H1 (cell line): ENCODE measurements around the gene RHBDF1. TPM values are rescaled to one million over a fixed set of nuclear protein-coding genes. Genes with fewer than 3 reads are reported as not detected.

ENCODE experiments used
- CTCF ChIA-PET: fragments of 300-600 bp; sonication (Branson Sonifier 250); formaldehyde crosslinking; loops from one replicate; lab custom pipeline; 2021; ENCODE audit not compliant: partially characterized antibody; lab: Charles Lee
- POLR2A ChIA-PET: fragments of 300-600 bp; sonication (Branson Sonifier 250); formaldehyde crosslinking; loops from one replicate; lab custom pipeline; 2021; ENCODE audit warnings: inconsistent platforms; ENCODE audit not compliant: partially characterized antibody; lab: Charles Lee
- DNase-seq, 2 experiments: peaks; one replicate each; pipeline versions ENCODE4 v3.0.0 to v3.0.0-alpha.2; 2010 to 2022; ENCODE audit warnings: low spot score in 2 of 2, low read depth in 1 of 2, mixed read lengths in 1 of 2
- FAIRE-seq: peaks from 2 replicates; lab custom pipeline; 2011; peaks lifted over from hg19 to GRCh38; lab: Jason Lieb, UNC
- H2AFZ ChIP-seq: 2 replicates; pipeline ENCODE4 v1.8.1; 2012; ENCODE audit warnings: low read length, inconsistent platforms
- H2AK5ac ChIP-seq: 2 replicates; pipeline ENCODE4 v1.6.1; 2013; ENCODE audit warnings: low read depth, low read length
- H2BK120ac ChIP-seq: replicated peaks from 2 replicates; pipeline ENCODE3; 2013; ENCODE audit warnings: low read depth, low read length, inconsistent platforms
- H2BK12ac ChIP-seq: 2 replicates; pipeline ENCODE4 v1.6.1; 2013; ENCODE audit warnings: low read depth, low read length
- H2BK15ac ChIP-seq: 2 replicates; pipeline ENCODE4 v1.6.1; 2013; ENCODE audit warnings: low read length
- H2BK20ac ChIP-seq: 2 replicates; pipeline ENCODE4 v1.6.1; 2013; ENCODE audit warnings: low read length
- H2BK5ac ChIP-seq: 2 replicates; pipeline ENCODE4 v1.6.1; 2013; ENCODE audit warnings: low read depth, low read length
- H3K14ac ChIP-seq: 2 replicates; pipeline ENCODE4 v1.6.1; 2013; ENCODE audit warnings: inconsistent platforms; ENCODE audit not compliant: insufficient read length
- H3K18ac ChIP-seq: 2 replicates; pipeline ENCODE4 v1.6.1; 2013; ENCODE audit warnings: low read length; ENCODE audit errors: extremely low read depth
- H3K23ac ChIP-seq: 2 replicates; pipeline ENCODE4 v1.6.1; 2013; ENCODE audit warnings: inconsistent platforms; ENCODE audit not compliant: insufficient read length
- H3K23me2 ChIP-seq: 2 replicates; pipeline ENCODE4 v1.6.1; 2013; ENCODE audit warnings: low read depth, low read length
- H3K27ac ChIP-seq: 2 replicates; pipeline ENCODE4 v1.6.1; 2011; ENCODE audit warnings: low read depth, low read length, inconsistent platforms
- H3K27me3 ChIP-seq, 4 experiments: replicated peaks in 1 of 4; 1 replicate in 1 of 4; 2 replicates in 3 of 4; pipeline versions ENCODE4 v1.6.1 to v1.8.1; 2011 to 2013; ENCODE audit warnings: low read length in 3 of 4, mild to moderate bottlenecking in 3 of 4, inconsistent platforms in 2 of 4, mixed read lengths in 2 of 4, moderate library complexity in 1 of 4; ENCODE audit not compliant: control insufficient read depth in 3 of 4, insufficient read depth in 3 of 4; ENCODE audit errors: extremely low read depth in 1 of 4
- H3K36me3 ChIP-seq, 4 experiments: 2 replicates each; pipeline versions ENCODE4 v1.6.1 to v1.8.1; 2011 to 2013; ENCODE audit warnings: mild to moderate bottlenecking in 4 of 4, low read length in 3 of 4, moderate library complexity in 2 of 4, control low read depth in 1 of 4, inconsistent platforms in 1 of 4; ENCODE audit not compliant: insufficient read depth in 4 of 4, control insufficient read depth in 2 of 4
- H3K4ac ChIP-seq: replicated peaks from 2 replicates; pipeline ENCODE3; 2013; ENCODE audit warnings: low read length, low read depth, mixed read lengths, inconsistent platforms; ENCODE audit not compliant: insufficient read length
- H3K4me1 ChIP-seq, 4 experiments: replicated peaks in 1 of 4; 1 replicate in 1 of 4; 2 replicates in 3 of 4; pipeline versions ENCODE4 v1.6.1 to v1.8.1; 2011 to 2013; ENCODE audit warnings: low read length in 3 of 4, inconsistent platforms in 2 of 4, mixed read lengths in 1 of 4; ENCODE audit not compliant: insufficient read depth in 4 of 4, control insufficient read depth in 3 of 4
- H3K4me2 ChIP-seq, 2 experiments: 2 replicates each; pipeline versions ENCODE4 v1.6.1 to v1.8.1; 2011 to 2013; ENCODE audit warnings: low read depth in 2 of 2, low read length in 2 of 2, control low read depth in 1 of 2, inconsistent platforms in 1 of 2, mild to moderate bottlenecking in 1 of 2; ENCODE audit not compliant: insufficient read depth in 1 of 2
- H3K4me3 ChIP-seq, 4 experiments: fragments of 200-600, 300-600 bp in 1 of 4; sonication (generic), shearing (Covaris generic), sonication (Bioruptor Twin) in 1 of 4; 2 replicates each; pipeline versions ENCODE4 v1.5.1 to v1.8.1; 2011 to 2016; ENCODE audit warnings: low read length in 4 of 4, low read depth in 3 of 4, control low read depth in 2 of 4, inconsistent platforms in 2 of 4, mild to moderate bottlenecking in 2 of 4, mixed read lengths in 1 of 4, moderate library complexity in 1 of 4; ENCODE audit not compliant: insufficient read depth in 2 of 4; ENCODE audit errors: extremely low read depth in 1 of 4
- H3K56ac ChIP-seq: replicated peaks from 2 replicates; pipeline ENCODE3; 2013; ENCODE audit warnings: low read depth, mild to moderate bottlenecking, mixed read lengths, low read length, inconsistent platforms; ENCODE audit not compliant: insufficient read length
- H3K79me1 ChIP-seq: 2 replicates; pipeline ENCODE4 v1.6.1; 2013; ENCODE audit warnings: low read depth, low read length, control low read depth
- H3K79me2 ChIP-seq, 2 experiments: 2 replicates each; pipeline versions ENCODE4 v1.6.1 to v1.8.1; 2012 to 2013; ENCODE audit warnings: low read length in 2 of 2, mild to moderate bottlenecking in 2 of 2, inconsistent platforms in 1 of 2; ENCODE audit not compliant: insufficient read depth in 2 of 2, control insufficient read depth in 1 of 2
- H3K9ac ChIP-seq, 4 experiments: replicated peaks in 1 of 4; 1 replicate in 1 of 4; 2 replicates in 3 of 4; pipeline versions ENCODE4 v1.6.1 to v1.8.1; 2011 to 2013; ENCODE audit warnings: low read depth in 3 of 4, low read length in 3 of 4, control low read depth in 2 of 4, mild to moderate bottlenecking in 2 of 4, moderate library complexity in 2 of 4, inconsistent platforms in 1 of 4; ENCODE audit errors: extremely low read depth in 1 of 4
- H3K9me3 ChIP-seq, 2 experiments: 2 replicates each; pipeline versions ENCODE4 v1.6.1 to v1.8.1; 2012 to 2013; ENCODE audit warnings: mild to moderate bottlenecking in 2 of 2, moderate library complexity in 2 of 2, control low read depth in 1 of 2, inconsistent platforms in 1 of 2, low read depth in 1 of 2, low read length in 1 of 2, mixed read lengths in 1 of 2; ENCODE audit not compliant: insufficient read depth in 2 of 2
- H4K20me1 ChIP-seq, 2 experiments: replicated peaks in 1 of 2; 2 replicates each; pipeline versions ENCODE3 to v1.8.1; 2011 to 2013; ENCODE audit warnings: inconsistent platforms in 2 of 2, low read length in 2 of 2, mild to moderate bottlenecking in 1 of 2; ENCODE audit not compliant: insufficient read depth in 2 of 2, control insufficient read depth in 1 of 2
- H4K5ac ChIP-seq: 2 replicates; pipeline ENCODE4 v1.6.1; 2013; ENCODE audit warnings: low read length, low read depth, mixed read lengths, inconsistent platforms; ENCODE audit not compliant: insufficient read length
- H4K8ac ChIP-seq: 2 replicates; pipeline ENCODE4 v1.8.0; 2013; ENCODE audit warnings: mild to moderate bottlenecking, moderate library complexity, low read length, inconsistent platforms; ENCODE audit not compliant: insufficient read depth; ENCODE audit errors: extremely low read depth
- H4K91ac ChIP-seq: replicated peaks from 2 replicates; pipeline ENCODE3; 2013; ENCODE audit warnings: low read length, mixed read lengths, inconsistent platforms; ENCODE audit not compliant: insufficient read length
- ASH2L ChIP-seq: fragments of 200-600, 300-600 bp; sonication (generic); IDR thresholded peaks from one replicate; pipeline ENCODE4 v1.7.1; 2017; ENCODE audit warnings: low read length
- EP300 ChIP-seq, 2 experiments: IDR thresholded peaks; 1 replicate in 1 of 2; 2 replicates in 1 of 2; pipeline ENCODE4 v1.6.1; 2011 to 2012; ENCODE audit warnings: low read depth in 2 of 2, low read length in 2 of 2, mild to moderate bottlenecking in 2 of 2, borderline replicate concordance in 1 of 2, inconsistent platforms in 1 of 2, moderate library complexity in 1 of 2
- KDM1A ChIP-seq: fragments of 200-600, 300-600 bp; sonication (generic); IDR thresholded peaks from 2 replicates; pipeline ENCODE4 v1.7.1; 2016; ENCODE audit warnings: mild to moderate bottlenecking, low read length, borderline replicate concordance
- POLR2A ChIP-seq, 2 experiments: IDR thresholded peaks; 1 replicate in 1 of 2; 2 replicates in 1 of 2; pipeline ENCODE4 v1.6.1; 2011; ENCODE audit warnings: low read depth in 2 of 2, low read length in 2 of 2, mild to moderate bottlenecking in 2 of 2; ENCODE audit errors: control extremely low read depth in 1 of 2
- WGBS, 2 experiments: shearing (Covaris generic) in 1 of 2; methylation state at CpG; one replicate each; pipeline versions ENCODE4 v1.1.6 to v1.1.7; 2013 to 2015; ENCODE audit warnings: low lambda C conversion rate in 2 of 2, mixed read lengths in 2 of 2, inconsistent platforms in 1 of 2, low coverage in 1 of 2, missing lambda C conversion rate in 1 of 2; ENCODE audit not compliant: insufficient replicate concordance in 2 of 2, insufficient coverage in 1 of 2, insufficient read length in 1 of 2; ENCODE audit errors: extremely low coverage in 1 of 2, missing lambda C conversion rate in 1 of 2; 5-methylcytosine and 5-hydroxymethylcytosine counted together
- polyA plus RNA-seq, 7 experiments: library from polyadenylated mRNA; depleted of rRNA in 3 of 7; stranded (reverse) in 5 of 7; unstranded in 2 of 7; fragments of >200 nt in 5 of 7; fragments of 200-250 nt in 2 of 7; gene quantifications; 1 replicate in 5 of 7; 2 replicates in 1 of 7; 4 replicates in 1 of 7; pipeline versions ENCODE4 v1.2.1 to v1.2.3, GENCODE V29; 2011 to 2013; ENCODE audit warnings: missing spikeins in 2 of 7, mixed read lengths in 2 of 7
- total RNA-seq: library from RNA; stranded (reverse); fragmentation: NEBNext Ultra II Directional; extraction: Animal tissue kit (Norgen Biotek cat#: 25700); gene quantifications from 2 replicates; pipeline ENCODE4 v1.2.1, GENCODE V29; 2021

RHBDF1 gene
- total and polyA plus RNA-seq, 2 of the 8 experiments (the other 6 are each of a cell fraction or from before 2014, with no cell fraction given): 37.4 to 51.6 TPM

- H3K9me3 ChIP-seq: no peaks in the 10 kb centered on the region
- H4K8ac ChIP-seq: no peak overlapping the region
- POLR2A ChIA-PET: interaction anchor here (0.8 to 0.9 kb wide), 2 partner anchors 11 to 58 kb away, joined by 3 to 4 read pairs; no protein-coding TSS in a partner anchor
- H3K18ac ChIP-seq: no peak overlapping the region
- no peak overlapping the region for H4K91ac ChIP-seq
- no peak overlapping the region for H2AFZ ChIP-seq
- H3K4me1 ChIP-seq: peaks cover 0 to 4% (median 1%) of the 10 kb centered on the region in 4 experiments; a peak in 4 of 7 replicates
- no peak overlapping the region for H3K4me2 ChIP-seq
- no peak overlapping the region for H3K27ac ChIP-seq
- no peaks in the 10 kb centered on the region for H3K79me2 ChIP-seq
- H2BK15ac ChIP-seq: no peak overlapping the region
- no peak overlapping the region for H2AK5ac ChIP-seq
- no peak overlapping the region for H2BK12ac ChIP-seq
- no peak overlapping the region for H3K14ac ChIP-seq
- WGBS, 2 experiments: 90% methylated on average over 3 of the region's 3 CpGs; no CpG with 5 or more reads in 1 of the 2 experiments
- H3K23me2 ChIP-seq: no peaks in the 10 kb centered on the region
- H3K56ac ChIP-seq: no peak overlapping the region
- peaks cover 0 to 2% (median 0%) of the 10 kb centered on the region in 4 experiments; a peak in 1 of 8 replicates for H3K36me3 ChIP-seq
- H2BK120ac ChIP-seq: no peak overlapping the region
- no peak overlapping the region for H3K4ac ChIP-seq
- TF ChIP-seq POLR2A (IDR thresholded peaks at IDR 0.05; ENCODE audit: control extremely low read depth in 1 of 2, low read depth in 2 of 2, low read length in 2 of 2): no peak
- TF ChIP-seq EP300 (IDR thresholded peaks at IDR 0.05; ENCODE audit: borderline replicate concordance in 1 of 2, low read depth in 2 of 2, low read length in 2 of 2): no peak
- no peak for TF ChIP-seq KDM1A
- no peak for TF ChIP-seq ASH2L
- DNase-seq (no peak), FAIRE-seq (no peak)
- no peaks in the 10 kb centered on the region for H3K27me3 ChIP-seq
- CTCF ChIA-PET: interaction anchor here (0.6 to 5.8 kb wide), 8 partner anchors 7 to 122 kb away, joined by 3 to 43 read pairs (median 4); no protein-coding TSS in a partner anchor
- H3K9ac ChIP-seq: no peak overlapping the region
- H4K5ac ChIP-seq: no peak overlapping the region
- H2BK5ac ChIP-seq: no peak overlapping the region
- H3K4me3 ChIP-seq: no peak overlapping the region
- no peak overlapping the region for H3K23ac ChIP-seq
- H4K20me1 ChIP-seq: peaks cover 0 to 13% of the 10 kb centered on the region in 2 experiments
- H2BK20ac ChIP-seq: no peak overlapping the region
- no peaks in the 10 kb centered on the region for H3K79me1 ChIP-seq
Measured at GRCh38 chr16:119835-120491, 47.5 kb upstream of the RHBDF1 start.
